NT2/D1 (cell line): ENCODE data around the gene FBRSL1.

ENCODE experiments used
- DNase-seq: peaks from one replicate; pipeline ENCODE4 v3.0.0-alpha.2; 2011; ENCODE audit warnings: low read depth, low spot score
- H3K27me3 ChIP-seq: 2 replicates; pipeline ENCODE4 v1.6.0; 2011; ENCODE audit warnings: mild to moderate bottlenecking; ENCODE audit not compliant: insufficient read length, insufficient read depth
- H3K36me3 ChIP-seq: 2 replicates; pipeline ENCODE4 v1.6.1; 2011; ENCODE audit warnings: mild to moderate bottlenecking, low read length, mixed read lengths; ENCODE audit not compliant: insufficient read depth, insufficient read length
- H3K4me1 ChIP-seq: 2 replicates; pipeline ENCODE4 v1.5.1; 2011; ENCODE audit not compliant: insufficient read depth, insufficient read length
- H3K4me3 ChIP-seq: 2 replicates; pipeline ENCODE4 v1.5.1; 2011; ENCODE audit warnings: low read depth; ENCODE audit not compliant: insufficient read length
- H3K9ac ChIP-seq: 2 replicates; pipeline ENCODE4 v1.6.0; 2011; ENCODE audit warnings: low read depth; ENCODE audit not compliant: insufficient read length
- H3K9me3 ChIP-seq: 2 replicates; pipeline ENCODE4 v1.5.1; 2011; ENCODE audit warnings: mild to moderate bottlenecking, low read length; ENCODE audit not compliant: insufficient read depth
- SUZ12 ChIP-seq: IDR thresholded peaks from 2 replicates; pipeline ENCODE4 v1.6.1; 2011; ENCODE audit not compliant: insufficient read length, insufficient read depth; ENCODE audit errors: extremely low read depth
- YY1 ChIP-seq: IDR thresholded peaks from 2 replicates; pipeline ENCODE4 v1.6.1; 2011; ENCODE audit not compliant: insufficient read length, insufficient read depth
- ZNF274 ChIP-seq: IDR thresholded peaks from 2 replicates; pipeline ENCODE4 v1.6.1; 2011; ENCODE audit warnings: mild to moderate bottlenecking, low read depth, low read length

FBRSL1 gene

DNA sequence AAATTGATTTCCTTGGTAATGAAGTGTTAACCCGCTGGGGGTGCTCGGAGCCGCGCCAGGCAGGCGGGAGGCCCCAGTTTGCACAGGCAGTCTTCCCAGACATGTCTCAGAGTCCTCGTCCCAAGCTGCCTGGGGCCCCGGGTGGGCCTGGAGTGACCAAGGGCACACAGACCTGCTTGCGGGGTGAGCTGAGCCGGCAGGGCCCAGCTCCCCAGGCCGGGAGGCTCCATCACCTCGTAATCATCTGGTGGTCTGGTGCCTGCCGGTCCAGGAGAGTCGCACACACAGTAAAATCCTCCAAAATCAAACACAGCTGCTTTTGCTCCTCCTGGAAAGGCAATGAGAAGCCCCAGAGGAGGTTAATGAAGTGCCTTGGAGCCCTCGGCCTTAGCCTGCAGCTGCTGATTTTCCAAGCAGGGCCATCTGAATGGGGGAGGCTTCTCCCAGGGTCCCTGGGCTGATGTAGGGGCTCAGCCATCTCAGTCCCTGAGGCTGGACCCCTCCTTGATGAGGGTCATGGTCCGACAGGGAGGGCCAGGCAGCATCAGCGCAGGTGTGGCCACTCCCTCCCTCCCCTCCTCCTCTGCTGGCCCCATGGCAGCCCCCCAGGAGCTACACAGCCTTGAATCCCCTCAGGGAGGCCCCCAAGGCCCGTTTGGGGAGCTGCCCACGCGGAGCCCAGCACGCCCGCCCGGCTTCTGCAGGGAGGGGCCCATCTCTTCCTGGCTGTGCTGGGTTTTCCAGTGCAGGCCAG, 39.4 kb upstream of the FBRSL1 start:
- DNase-seq, result no peak
- Histone ChIP-seq H3K9ac (no peak overlapping the region), H3K4me1 (peaks cover 24% of the 10 kb centered on the region), H3K4me3 (no peak overlapping the region), H3K36me3 (no peaks in the 10 kb centered on the region), H3K9me3 (no peaks in the 10 kb centered on the region), H3K27me3 (peaks cover 82% of the 10 kb centered on the region)
- TF ChIP-seq YY1 (no peak), SUZ12 (no peak), ZNF274 (no peak)

- DNase-seq, result no peak
- TF ChIP-seq YY1, result no peak
- no peak for TF ChIP-seq SUZ12
- no peak for TF ChIP-seq ZNF274
- Histone ChIP-seq H3K9ac (no peak overlapping the region), H3K4me1 (peaks cover 20% of the 10 kb centered on the region), H3K36me3 (no peaks in the 10 kb centered on the region), H3K4me3 (no peak overlapping the region), H3K27me3 (peaks cover 81% of the 10 kb centered on the region), H3K9me3 (no peaks in the 10 kb centered on the region)
Observed at GRCh38 chr12:132451172-132451835, 38.6 kb upstream of the FBRSL1 start.

DNA sequence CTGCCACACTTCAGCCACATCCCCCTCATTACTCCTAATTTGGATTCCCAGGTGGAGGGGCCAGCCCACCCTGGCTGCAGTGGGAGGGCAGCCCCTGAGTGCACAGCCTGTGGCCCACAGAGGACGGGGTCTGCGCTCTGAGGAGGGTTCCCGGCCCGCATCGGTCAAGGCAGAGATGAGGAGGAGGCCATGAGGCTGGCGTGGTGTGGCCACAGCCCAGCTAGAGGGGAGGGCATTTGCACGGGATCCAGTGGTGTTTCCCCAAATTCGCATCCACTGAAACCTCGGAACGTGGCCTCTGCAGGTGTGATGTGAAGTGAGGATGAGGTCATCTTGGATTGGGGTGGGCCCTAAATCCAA, 38.1 kb upstream of the FBRSL1 start:
- Histone ChIP-seq H3K4me3 (no peak overlapping the region), H3K9ac (no peak overlapping the region), H3K4me1 (peaks cover 25% of the 10 kb centered on the region), H3K36me3 (no peaks in the 10 kb centered on the region), H3K27me3 (peaks cover 83% of the 10 kb centered on the region), H3K9me3 (no peaks in the 10 kb centered on the region)
- no peak for DNase-seq
- TF ChIP-seq SUZ12, result no peak

DNA sequence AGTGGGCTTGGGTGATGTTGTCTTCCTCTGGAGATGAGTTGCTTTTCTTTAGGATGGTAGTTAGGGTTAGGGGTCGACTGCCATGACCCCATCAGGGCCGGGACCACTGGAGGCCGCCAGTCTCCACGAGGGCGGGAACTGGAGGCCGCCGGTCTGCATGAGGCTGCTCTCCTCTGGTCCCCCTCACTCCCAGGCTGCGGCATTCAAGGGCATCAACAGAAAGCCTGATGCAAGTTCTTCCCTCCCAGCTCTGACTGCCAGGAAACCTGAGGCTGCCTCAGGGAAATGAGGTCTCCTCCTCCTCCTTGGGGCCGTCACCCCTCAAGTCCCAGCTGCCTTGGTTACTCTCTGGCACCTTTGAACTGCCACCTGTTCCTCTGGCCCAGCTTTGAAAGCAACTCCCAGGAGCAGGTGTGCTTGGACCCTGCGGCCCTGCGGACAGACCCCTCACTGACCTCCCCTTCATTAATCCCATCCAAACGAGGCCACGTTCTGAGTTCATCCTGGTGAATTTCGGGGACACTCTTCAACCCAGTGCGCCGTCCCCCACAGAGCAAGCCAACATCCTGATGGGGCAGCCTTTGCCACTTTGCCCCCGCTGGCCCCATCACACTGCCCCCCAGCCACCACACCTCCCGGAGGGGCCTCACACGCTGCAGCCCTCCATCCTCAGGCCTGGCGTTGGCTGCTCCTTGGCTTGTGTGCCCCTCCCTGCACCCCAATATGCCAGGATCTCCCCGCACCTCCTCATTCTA, 37.2 kb upstream of the FBRSL1 start:
- Histone ChIP-seq H3K9ac (peak overlapping the region; percentile 18), H3K4me3 (no peak overlapping the region), H3K36me3 (no peaks in the 10 kb centered on the region), H3K9me3 (no peaks in the 10 kb centered on the region), H3K4me1 (peaks cover 28% of the 10 kb centered on the region), H3K27me3 (peaks cover 80% of the 10 kb centered on the region)
- no peak for DNase-seq
- TF ChIP-seq ZNF274 (no peak), YY1 (no peak), SUZ12 (no peak)

DNA sequence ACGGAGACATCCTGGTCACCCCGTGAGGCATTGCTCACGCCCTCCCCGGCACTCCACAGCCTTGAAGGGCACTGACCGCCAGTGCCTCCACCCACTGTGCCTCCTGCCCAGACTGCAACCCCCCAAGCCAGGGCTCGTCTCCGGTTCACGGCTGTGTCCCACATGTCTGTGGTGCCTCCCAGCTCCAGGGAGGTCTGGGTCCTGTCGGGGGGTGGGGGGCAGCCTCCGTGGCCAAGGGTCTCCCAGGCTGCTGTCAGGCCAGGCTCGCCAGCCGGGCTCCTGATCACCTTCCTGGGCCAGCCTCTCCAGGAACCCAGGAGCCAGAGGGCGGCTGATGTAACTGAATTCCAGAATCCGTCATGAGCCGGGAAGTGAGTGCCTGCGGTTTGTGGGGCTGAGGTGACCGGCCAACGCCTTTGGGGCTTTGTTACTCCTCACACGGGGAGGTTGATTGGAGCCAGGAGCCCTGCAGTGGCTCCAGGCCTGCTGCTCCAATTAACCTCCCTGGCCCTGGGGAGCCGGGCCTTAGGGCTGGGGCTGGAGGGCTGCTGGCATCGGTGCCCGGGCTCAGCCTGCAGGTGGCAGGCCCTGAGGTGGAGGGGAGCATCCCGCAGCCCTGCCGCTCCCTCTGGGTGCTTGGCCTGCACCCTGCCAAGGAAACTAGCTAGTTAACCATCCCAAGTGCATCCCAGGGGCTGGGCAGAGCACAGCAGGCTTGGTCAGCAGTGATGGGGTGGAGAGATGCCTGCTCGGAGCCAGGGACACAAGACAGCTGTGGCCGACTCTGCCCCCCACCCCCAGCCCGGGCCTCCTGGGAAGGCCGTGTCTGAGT, 36.4 kb upstream of the FBRSL1 start:
- no peak overlapping the region for H3K9ac ChIP-seq
- no peaks in the 10 kb centered on the region for H3K36me3 ChIP-seq
- peaks cover 24% of the 10 kb centered on the region for H3K4me1 ChIP-seq
- no peak overlapping the region for H3K4me3 ChIP-seq
- no peak for DNase-seq
- no peaks in the 10 kb centered on the region for H3K9me3 ChIP-seq
- TF ChIP-seq YY1 (no peak), SUZ12 (no peak), ZNF274 (no peak)
- peaks cover 78% of the 10 kb centered on the region for H3K27me3 ChIP-seq

GRCh38 chr12:132454193-132454932, 35.6 kb upstream of the FBRSL1 start:
- DNase-seq, result no peak
- no peak overlapping the region for H3K4me3 ChIP-seq
- TF ChIP-seq ZNF274 (no peak), SUZ12 (no peak), YY1 (no peak)
- peaks cover 25% of the 10 kb centered on the region for H3K4me1 ChIP-seq
- H3K36me3 ChIP-seq, result no peaks in the 10 kb centered on the region
- H3K9me3 ChIP-seq, result no peaks in the 10 kb centered on the region
- H3K27me3 ChIP-seq, result peaks cover 84% of the 10 kb centered on the region
- H3K9ac ChIP-seq, result no peak overlapping the region

- no peak overlapping the region for H3K4me3 ChIP-seq
- H3K36me3 ChIP-seq, result no peaks in the 10 kb centered on the region
- TF ChIP-seq SUZ12 (no peak), ZNF274 (no peak), YY1 (no peak)
- no peak overlapping the region for H3K9ac ChIP-seq
- peaks cover 83% of the 10 kb centered on the region for H3K27me3 ChIP-seq
- H3K9me3 ChIP-seq, result no peaks in the 10 kb centered on the region
- no peak for DNase-seq
- peaks cover 25% of the 10 kb centered on the region for H3K4me1 ChIP-seq
Observed at GRCh38 chr12:132454933-132455418, 35.0 kb upstream of the FBRSL1 start.
